SK-N-SH (cell line): ENCODE data around the gene HOTAIR. TPM values are rescaled to one million over a fixed set of nuclear protein-coding genes. Genes with fewer than 3 reads are reported as not detected.

ENCODE experiments used
- CTCF ChIA-PET: fragments of 300-600, 350-600 bp; formaldehyde crosslinking; extraction: SDS; loops from one replicate; lab custom pipeline; 2021; lab: Yijun Ruan, JAX
- POLR2A ChIA-PET: fragments of 350-600 bp; sonication (Branson Sonifier 250); formaldehyde crosslinking; extraction: SDS; loops from one replicate; lab custom pipeline; 2020; ENCODE audit warnings: antibody characterized with exemption, inconsistent platforms; lab: Yijun Ruan, JAX
- DNase-seq: peaks from one replicate; pipeline ENCODE4 v3.0.0; 2012
- H2AFZ ChIP-seq: fragments of 200-600 bp; sonication (generic); 2 replicates; pipeline ENCODE4 v1.8.1; 2016; ENCODE audit warnings: antibody characterized with exemption, mild to moderate bottlenecking, low read depth
- H3F3A ChIP-seq: fragments of 200-600 bp; sonication (generic); replicated peaks from 2 replicates; pipeline ENCODE3; 2016; ENCODE audit warnings: antibody characterized with exemption, mild to moderate bottlenecking; ENCODE audit not compliant: insufficient read depth
- H3K27ac ChIP-seq, 2 experiments: fragments of 200-500 bp in 1 of 2; fragments of 200-600 bp in 1 of 2; sonication (Bioruptor generic) in 1 of 2; sonication (generic), shearing (Covaris generic) in 1 of 2; 2 replicates each; pipeline versions ENCODE4 v1.5.1 to v1.6.1; 2014 to 2016; ENCODE audit warnings: low read depth in 2 of 2, inconsistent platforms in 1 of 2, low read length in 1 of 2, mild to moderate bottlenecking in 1 of 2, mixed read lengths in 1 of 2
- H3K27me3 ChIP-seq: fragments of 200-600 bp; sonication (generic), shearing (Covaris generic); 2 replicates; pipeline ENCODE4 v1.6.1; 2016; ENCODE audit warnings: mixed run types; ENCODE audit not compliant: insufficient read depth
- H3K36me3 ChIP-seq, 2 experiments: fragments of 200-500 bp in 1 of 2; fragments of 200-600 bp in 1 of 2; sonication (Bioruptor generic) in 1 of 2; sonication (generic) in 1 of 2; replicated peaks in 1 of 2; 2 replicates each; pipeline versions ENCODE3 to v1.5.1; 2014 to 2016; ENCODE audit warnings: low read length in 1 of 2, mild to moderate bottlenecking in 1 of 2; ENCODE audit not compliant: insufficient read depth in 2 of 2, control insufficient read depth in 1 of 2
- H3K4me1 ChIP-seq, 2 experiments: fragments of 200-500 bp in 1 of 2; fragments of 200-600 bp in 1 of 2; sonication (Bioruptor generic) in 1 of 2; sonication (generic), shearing (Covaris generic) in 1 of 2; 2 replicates each; pipeline versions ENCODE4 v1.5.1 to v1.6.1; 2014 to 2016; ENCODE audit warnings: low read depth in 1 of 2, low read length in 1 of 2, mixed run types in 1 of 2; ENCODE audit not compliant: insufficient read depth in 2 of 2, control insufficient read depth in 1 of 2
- H3K4me2 ChIP-seq: fragments of 200-600 bp; sonication (generic), shearing (Covaris generic); 2 replicates; pipeline ENCODE4 v1.6.1; 2017; ENCODE audit warnings: mixed run types
- H3K4me3 ChIP-seq, 2 experiments: fragments of 200-500 bp in 1 of 2; fragments of 200-600 bp in 1 of 2; sonication (Bioruptor generic) in 1 of 2; sonication (generic), shearing (Covaris generic) in 1 of 2; 2 replicates each; pipeline versions ENCODE4 v1.5.1 to v1.8.1; 2014 to 2016; ENCODE audit warnings: low read depth in 2 of 2, inconsistent platforms in 1 of 2, low read length in 1 of 2, mild to moderate bottlenecking in 1 of 2, mixed read lengths in 1 of 2, moderate library complexity in 1 of 2
- H3K79me2 ChIP-seq: fragments of 200-600 bp; sonication (generic); 2 replicates; pipeline ENCODE4 v1.8.1; 2017; ENCODE audit warnings: mild to moderate bottlenecking; ENCODE audit not compliant: insufficient read depth
- H3K9ac ChIP-seq: fragments of 200-600 bp; sonication (generic); 2 replicates; pipeline ENCODE4 v1.6.1; 2017; ENCODE audit warnings: mixed run types
- H3K9me2 ChIP-seq: fragments of 200-600 bp; sonication (generic); 2 replicates; pipeline ENCODE4 v1.6.1; 2017; ENCODE audit warnings: mixed run types
- H3K9me3 ChIP-seq: fragments of 200-600 bp; sonication (generic); 2 replicates; pipeline ENCODE4 v1.6.1; 2017; ENCODE audit warnings: mixed run types, mild to moderate bottlenecking, moderate library complexity
- H4K20me1 ChIP-seq: fragments of 200-600 bp; sonication (generic); 2 replicates; pipeline ENCODE4 v1.6.1; 2017; ENCODE audit warnings: mild to moderate bottlenecking, mixed run types; ENCODE audit not compliant: insufficient read depth
- CHD2 ChIP-seq: fragments of 150-350 bp; IDR thresholded peaks from 2 replicates; pipeline ENCODE4 v1.6.1; 2018; ENCODE audit warnings: low read length; ENCODE audit not compliant: partially characterized antibody
- ELF1 ChIP-seq: IDR thresholded peaks from 2 replicates; pipeline ENCODE4 v1.4.0; 2012
- EP300 ChIP-seq, 2 experiments: IDR thresholded peaks; 2 replicates each; pipeline versions ENCODE4 v1.4.0 to v1.6.1; 2012; ENCODE audit warnings: borderline replicate concordance in 1 of 2, low read depth in 1 of 2, low read length in 1 of 2
- FOSL2 ChIP-seq: IDR thresholded peaks from 2 replicates; pipeline ENCODE4 v1.4.0; 2012; ENCODE audit warnings: low read depth, mild to moderate bottlenecking, moderate library complexity, borderline replicate concordance
- FOXM1 ChIP-seq: IDR thresholded peaks from 2 replicates; pipeline ENCODE4 v1.4.0; 2012; ENCODE audit warnings: low read depth, mild to moderate bottlenecking
- GABPA ChIP-seq: IDR thresholded peaks from 2 replicates; pipeline ENCODE4 v1.4.0; 2012; ENCODE audit warnings: low read depth, mild to moderate bottlenecking
- GATA2 ChIP-seq: sonication (generic); formaldehyde crosslinking; IDR thresholded peaks from 2 replicates; pipeline ENCODE4 v1.5.0; 2020; ENCODE audit warnings: mild to moderate bottlenecking, missing genetic modification reagents
- MXI1 ChIP-seq: IDR thresholded peaks from 2 replicates; pipeline ENCODE4 v1.6.1; 2012; ENCODE audit warnings: mild to moderate bottlenecking, low read depth, low read length, improper control_type of control experiment
- NFIC ChIP-seq: IDR thresholded peaks from 2 replicates; pipeline ENCODE4 v1.4.0; 2012; ENCODE audit warnings: borderline replicate concordance
- NRF1 ChIP-seq: IDR thresholded peaks from 2 replicates; pipeline ENCODE4 v1.6.1; 2012; ENCODE audit warnings: low read depth, mild to moderate bottlenecking, low read length
- RXRA ChIP-seq: IDR thresholded peaks from 2 replicates; pipeline ENCODE4 v1.4.0; 2012; ENCODE audit warnings: low read depth, mild to moderate bottlenecking, borderline replicate concordance
- TEAD4 ChIP-seq: IDR thresholded peaks from 2 replicates; pipeline ENCODE4 v1.4.0; 2012; ENCODE audit warnings: mild to moderate bottlenecking, borderline replicate concordance; ENCODE audit not compliant: insufficient read depth
- WGBS: methylation state at CpG from one replicate; pipeline ENCODE4 v1.1.6; 2017; ENCODE audit warnings: low lambda C conversion rate; 5-methylcytosine and 5-hydroxymethylcytosine counted together
- polyA plus RNA-seq, 3 experiments: library from polyadenylated mRNA; depleted of rRNA; stranded (reverse); fragments of >200 nt; gene quantifications; 2 replicates each; pipeline ENCODE4 v1.2.3, GENCODE V29; 2012
- TF ChIP-seq, protein P1 (sequence below): fragments of 150-350 bp; IDR thresholded peaks from 2 replicates; pipeline ENCODE4 v1.6.1; 2016; ENCODE audit warnings: mild to moderate bottlenecking, low read depth, low read length
- TF ChIP-seq, protein P2 (sequence below): IDR thresholded peaks from 2 replicates; pipeline ENCODE4 v1.6.1; 2012; ENCODE audit warnings: mild to moderate bottlenecking, low read depth, low read length, moderate library complexity
- TF ChIP-seq, protein P3 (sequence below): IDR thresholded peaks from 2 replicates; pipeline ENCODE4 v1.4.0; 2012; ENCODE audit warnings: low read depth, borderline replicate concordance
- TF ChIP-seq, protein P4 (sequence below): IDR thresholded peaks from 2 replicates; pipeline ENCODE4; 2012

Gene HOTAIR
- polyA plus RNA-seq, 1 of the 3 experiments (the other 2 are of a cell fraction): not detected

DNA sequence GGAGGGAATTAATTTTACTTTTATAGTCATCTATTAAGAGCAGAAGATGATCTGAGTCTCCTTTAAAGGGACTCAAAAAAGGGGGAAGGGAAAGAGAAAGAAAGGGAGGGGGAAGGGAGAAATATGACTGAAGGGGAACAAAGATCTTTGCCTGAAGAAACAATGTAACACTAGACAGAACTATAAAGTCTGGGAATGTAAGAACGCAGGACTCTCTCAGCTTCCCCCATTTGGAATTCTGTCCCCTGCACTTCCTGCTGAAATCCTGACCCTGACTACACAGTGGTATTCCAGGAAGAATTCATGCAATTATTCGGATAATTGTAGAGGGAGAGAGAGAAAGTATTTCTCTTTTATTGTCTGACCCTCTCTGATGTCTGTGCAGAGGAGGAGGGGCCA, 10.4 kb downstream of the HOTAIR start (continued):
- TF ChIP-seq, protein P1, sequence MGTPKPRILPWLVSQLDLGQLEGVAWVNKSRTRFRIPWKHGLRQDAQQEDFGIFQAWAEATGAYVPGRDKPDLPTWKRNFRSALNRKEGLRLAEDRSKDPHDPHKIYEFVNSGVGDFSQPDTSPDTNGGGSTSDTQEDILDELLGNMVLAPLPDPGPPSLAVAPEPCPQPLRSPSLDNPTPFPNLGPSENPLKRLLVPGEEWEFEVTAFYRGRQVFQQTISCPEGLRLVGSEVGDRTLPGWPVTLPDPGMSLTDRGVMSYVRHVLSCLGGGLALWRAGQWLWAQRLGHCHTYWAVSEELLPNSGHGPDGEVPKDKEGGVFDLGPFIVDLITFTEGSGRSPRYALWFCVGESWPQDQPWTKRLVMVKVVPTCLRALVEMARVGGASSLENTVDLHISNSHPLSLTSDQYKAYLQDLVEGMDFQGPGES: no peak
- TF ChIP-seq, protein P2, sequence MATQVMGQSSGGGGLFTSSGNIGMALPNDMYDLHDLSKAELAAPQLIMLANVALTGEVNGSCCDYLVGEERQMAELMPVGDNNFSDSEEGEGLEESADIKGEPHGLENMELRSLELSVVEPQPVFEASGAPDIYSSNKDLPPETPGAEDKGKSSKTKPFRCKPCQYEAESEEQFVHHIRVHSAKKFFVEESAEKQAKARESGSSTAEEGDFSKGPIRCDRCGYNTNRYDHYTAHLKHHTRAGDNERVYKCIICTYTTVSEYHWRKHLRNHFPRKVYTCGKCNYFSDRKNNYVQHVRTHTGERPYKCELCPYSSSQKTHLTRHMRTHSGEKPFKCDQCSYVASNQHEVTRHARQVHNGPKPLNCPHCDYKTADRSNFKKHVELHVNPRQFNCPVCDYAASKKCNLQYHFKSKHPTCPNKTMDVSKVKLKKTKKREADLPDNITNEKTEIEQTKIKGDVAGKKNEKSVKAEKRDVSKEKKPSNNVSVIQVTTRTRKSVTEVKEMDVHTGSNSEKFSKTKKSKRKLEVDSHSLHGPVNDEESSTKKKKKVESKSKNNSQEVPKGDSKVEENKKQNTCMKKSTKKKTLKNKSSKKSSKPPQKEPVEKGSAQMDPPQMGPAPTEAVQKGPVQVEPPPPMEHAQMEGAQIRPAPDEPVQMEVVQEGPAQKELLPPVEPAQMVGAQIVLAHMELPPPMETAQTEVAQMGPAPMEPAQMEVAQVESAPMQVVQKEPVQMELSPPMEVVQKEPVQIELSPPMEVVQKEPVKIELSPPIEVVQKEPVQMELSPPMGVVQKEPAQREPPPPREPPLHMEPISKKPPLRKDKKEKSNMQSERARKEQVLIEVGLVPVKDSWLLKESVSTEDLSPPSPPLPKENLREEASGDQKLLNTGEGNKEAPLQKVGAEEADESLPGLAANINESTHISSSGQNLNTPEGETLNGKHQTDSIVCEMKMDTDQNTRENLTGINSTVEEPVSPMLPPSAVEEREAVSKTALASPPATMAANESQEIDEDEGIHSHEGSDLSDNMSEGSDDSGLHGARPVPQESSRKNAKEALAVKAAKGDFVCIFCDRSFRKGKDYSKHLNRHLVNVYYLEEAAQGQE: no peak
- TF ChIP-seq MXI1: no peak
- no peak for TF ChIP-seq TEAD4
- TF ChIP-seq CHD2: no peak
- TF ChIP-seq, protein P3, sequence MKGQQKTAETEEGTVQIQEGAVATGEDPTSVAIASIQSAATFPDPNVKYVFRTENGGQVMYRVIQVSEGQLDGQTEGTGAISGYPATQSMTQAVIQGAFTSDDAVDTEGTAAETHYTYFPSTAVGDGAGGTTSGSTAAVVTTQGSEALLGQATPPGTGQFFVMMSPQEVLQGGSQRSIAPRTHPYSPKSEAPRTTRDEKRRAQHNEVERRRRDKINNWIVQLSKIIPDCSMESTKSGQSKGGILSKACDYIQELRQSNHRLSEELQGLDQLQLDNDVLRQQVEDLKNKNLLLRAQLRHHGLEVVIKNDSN: no peak
- TF ChIP-seq RXRA: no peak
- TF ChIP-seq FOXM1: no peak
- no peak for TF ChIP-seq GATA2 (CRISPR knock-in tag)
- TF ChIP-seq EP300 (IDR thresholded peaks at IDR 0.05; ENCODE audit: borderline replicate concordance in 1 of 2, low read depth in 1 of 2, low read length in 1 of 2): no peak
- TF ChIP-seq, protein P4, sequence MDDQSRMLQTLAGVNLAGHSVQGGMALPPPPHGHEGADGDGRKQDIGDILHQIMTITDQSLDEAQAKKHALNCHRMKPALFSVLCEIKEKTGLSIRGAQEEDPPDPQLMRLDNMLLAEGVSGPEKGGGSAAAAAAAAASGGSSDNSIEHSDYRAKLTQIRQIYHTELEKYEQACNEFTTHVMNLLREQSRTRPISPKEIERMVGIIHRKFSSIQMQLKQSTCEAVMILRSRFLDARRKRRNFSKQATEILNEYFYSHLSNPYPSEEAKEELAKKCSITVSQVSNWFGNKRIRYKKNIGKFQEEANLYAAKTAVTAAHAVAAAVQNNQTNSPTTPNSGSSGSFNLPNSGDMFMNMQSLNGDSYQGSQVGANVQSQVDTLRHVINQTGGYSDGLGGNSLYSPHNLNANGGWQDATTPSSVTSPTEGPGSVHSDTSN: no peak

DNA sequence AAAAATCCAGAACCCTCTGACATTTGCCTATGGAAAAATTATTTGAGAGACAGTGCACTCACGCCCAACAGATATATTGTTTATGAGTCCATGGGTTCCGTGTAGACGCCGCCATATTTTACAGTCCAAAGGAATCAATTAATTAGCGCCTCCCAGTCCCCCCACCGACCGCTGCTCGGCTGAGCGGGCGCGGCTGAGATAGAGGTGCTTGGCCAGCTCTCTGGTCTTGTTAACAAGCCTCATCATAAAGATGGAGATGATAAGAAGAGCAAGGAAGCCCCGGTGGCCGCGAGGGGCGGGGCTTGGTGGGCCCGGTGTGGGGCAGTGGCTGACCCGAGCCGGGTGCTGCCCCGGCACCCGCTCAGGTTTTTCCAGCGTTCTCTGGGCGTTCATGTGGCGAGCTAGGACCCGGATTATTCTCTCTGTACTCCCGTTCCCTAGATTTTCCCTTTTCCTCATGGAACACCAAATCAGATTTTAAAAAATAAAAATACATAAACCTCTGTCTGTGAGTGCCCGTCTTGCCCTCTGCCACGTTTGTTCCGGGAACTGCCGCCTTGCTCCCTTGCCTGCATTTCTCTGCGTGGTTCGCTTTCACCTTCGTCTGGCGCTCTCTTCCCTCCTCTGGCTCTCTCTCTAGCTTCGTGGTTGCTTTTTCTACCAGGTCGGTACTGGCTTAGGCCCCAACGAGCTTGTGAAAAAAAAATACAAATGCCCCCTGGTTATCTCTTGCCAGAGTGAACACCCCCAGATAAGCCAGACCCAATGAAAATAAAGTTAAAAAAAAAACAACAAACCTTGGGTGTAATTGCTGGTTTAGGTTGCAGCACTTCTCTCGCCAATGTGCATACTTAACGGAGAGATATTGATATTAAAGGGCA, 11.1 kb downstream of the HOTAIR start:
- no peak overlapping the region for H3K4me3 ChIP-seq

More for the DNA sequence above, 11.1 kb downstream of the HOTAIR start:
- Histone ChIP-seq H3K9me2 (no peaks in the 10 kb centered on the region), H3F3A (no peaks in the 10 kb centered on the region), H4K20me1 (peaks cover 12% of the 10 kb centered on the region; the same call in 1 of the 2 replicates), H3K9ac (no peak overlapping the region), H3K79me2 (no peaks in the 10 kb centered on the region), H3K27ac (no peak overlapping the region), H3K9me3 (no peaks in the 10 kb centered on the region), H3K4me2 (no peak overlapping the region), H3K36me3 (no peaks in the 10 kb centered on the region), H3K27me3 (peaks cover 98% of the 10 kb centered on the region), H3K4me1 (no peaks in the 10 kb centered on the region; a peak in 1 of 4 replicates), H2AFZ (no peak overlapping the region)
- no peak for DNase-seq
- WGBS: 18% methylated on average over 35 of the region's 38 CpGs
- POLR2A ChIA-PET: no interaction called here
- no peak for TF ChIP-seq NRF1
- TF ChIP-seq NFIC: no peak
- no peak for TF ChIP-seq FOSL2
- TF ChIP-seq GABPA: no peak
- no peak for TF ChIP-seq ELF1
- no peak for TF ChIP-seq EP300 (IDR thresholded peaks at IDR 0.05; ENCODE audit: borderline replicate concordance in 1 of 2, low read depth in 1 of 2, low read length in 1 of 2)
- CTCF ChIA-PET: interaction anchor here (1.0 to 2.7 kb wide), 6 partner anchors 11 to 244 kb away, joined by 3 to 7 read pairs (median 6); partner anchors contain the start of gene HOXC10
